Tracheal epithelial cell (primary cell): ENCODE data around the gene CYP26C1. TPM values are rescaled to one million over a fixed set of nuclear protein-coding genes. Genes with fewer than 3 reads are reported as not detected.

ENCODE experiments used
- total RNA-seq: library from RNA; depleted of rRNA; stranded (reverse); fragments of >200 nt; gene quantifications from 2 replicates; pipeline ENCODE4 v1.2.1, GENCODE V29; 2014

The CYP26C1 gene
- total RNA-seq, result 0.24 TPM in 1 of 2 replicates, not detected in the other

GRCh38 chr10:93059975-93060886, at the start of gene CYP26C1:
Gene CYP26C1, plus strand, starts transcription at chr10:93060798. Its CDS starts 466 bp downstream, at chr10:93061264.

GRCh38 chr10:93073539-93074146, 13.0 kb downstream of the CYP26C1 start, which contains the start of gene CYP26A1:
Gene CYP26A1, plus strand, starts transcription at chr10:93073893. Its CDS starts 42 bp downstream, at chr10:93073935.

Other genes with a start within 250 kb of the CYP26C1 start
- gene EXOC6, start 212.3 kb upstream of the CYP26C1 start, total RNA-seq, result 2.6 and 63.9 TPM in 2 replicates
- gene CYP26A1, start 13.1 kb downstream of the CYP26C1 start, total RNA-seq, result not detected in 2 replicates